Esophagus squamous epithelium (tissue), 4 donors: ENCODE measurements around the gene DLL4.

ENCODE experiments used
- CTCF ChIP-seq, 6 experiments: fragments of 450-650 bp in 4 of 6; fragments of 200-600 bp in 2 of 6; sonication (generic) in 2 of 6; IDR thresholded peaks; one replicate each; pipeline ENCODE4 v1.5.1; 2016 to 2019; ENCODE audit warnings: antibody characterized with exemption in 6 of 6, mild to moderate bottlenecking in 4 of 6, moderate library complexity in 4 of 6
- POLR2A ChIP-seq, 4 donors: fragments of 450-650 bp; IDR thresholded peaks; one replicate each; pipeline ENCODE4 v1.6.1; 2017; ENCODE audit warnings: antibody characterized with exemption in 4 of 4, mild to moderate bottlenecking in 4 of 4, moderate library complexity in 3 of 4

GRCh38 chr15:40915679-40916078 is 13.5 kb upstream of the DLL4 start:
- TF ChIP-seq CTCF (IDR thresholded peaks at IDR 0.05): no peak
- TF ChIP-seq POLR2A (IDR thresholded peaks at IDR 0.05): no peak
